ENCODE results near the gene CCDC102A. TPM values are rescaled to one million over a fixed set of nuclear protein-coding genes. Genes with fewer than 3 reads are reported as not detected.

CCDC102A gene
- total and polyA plus RNA-seq, 2 of the 13 experiments (the other 11 are each of a cell fraction or from before 2014, with no cell fraction given) = 2.1 to 2.8 TPM

- Histone ChIP-seq H3K27ac (ENCODE audit: extremely low read length, insufficient read depth, low read length) (no peak overlapping the region), H4K20me1 (ENCODE audit: insufficient read depth, low read length) (no peaks in the 10 kb centered on the region), H3K36me3 (replicated peaks in 1 of 2; ENCODE audit: control insufficient read depth in 1 of 2, insufficient read depth in 2 of 2, low read length in 2 of 2) (no peaks in the 10 kb centered on the region), H3K4me3 (replicated peaks in 1 of 3; ENCODE audit: insufficient read depth in 1 of 3, low read depth in 2 of 3, low read length in 3 of 3) (no peak overlapping the region), H2AFZ (ENCODE audit: low read length) (no peak overlapping the region), H3K9ac (ENCODE audit: insufficient read depth, low read depth, low read length) (no peak overlapping the region), H3K27me3 (ENCODE audit: control insufficient read depth in 1 of 2, insufficient read depth in 2 of 2, low read length in 2 of 2) (no peaks in the 10 kb centered on the region; a peak in 1 of 5 replicates), H3K4me2 (ENCODE audit: low read depth, low read length) (no peak overlapping the region), H3K79me2 (ENCODE audit: insufficient read depth, low read length) (no peaks in the 10 kb centered on the region), H3K4me1 (ENCODE audit: insufficient read depth, low read length) (no peaks in the 10 kb centered on the region), H3K9me3 (ENCODE audit: low read length) (no peaks in the 10 kb centered on the region)
- no peak for TF ChIP-seq RXRA (CRISPR knock-in tag; IDR thresholded peaks at IDR 0.05)
- no peak for TF ChIP-seq HOXA5 (CRISPR knock-in tag; IDR thresholded peaks at IDR 0.05)
- TF ChIP-seq GPN1 (CRISPR knock-in tag; IDR thresholded peaks at IDR 0.05; ENCODE audit: borderline replicate concordance) = no peak
- no peak for TF ChIP-seq DDIT3 (CRISPR knock-in tag; IDR thresholded peaks at IDR 0.05)
- TF ChIP-seq PBX3 (CRISPR knock-in tag; IDR thresholded peaks at IDR 0.05; ENCODE audit: borderline replicate concordance) = no peak
- TF ChIP-seq CCAR2 (optimal IDR thresholded peaks at IDR 0.05; ENCODE audit: low read depth, low read length) = no peak
- TF ChIP-seq ZNF343 (CRISPR knock-in tag; IDR thresholded peaks at IDR 0.05) = no peak
- TF ChIP-seq ZEB1 (IDR thresholded peaks at IDR 0.05; ENCODE audit: insufficient replicate concordance, low read depth) = no peak
- no peak for TF ChIP-seq MLXIP (CRISPR knock-in tag; IDR thresholded peaks at IDR 0.05; ENCODE audit: borderline replicate concordance)
- TF ChIP-seq MNT (IDR thresholded peaks at IDR 0.05) = no peak
- no peak for TF ChIP-seq RCOR2 (CRISPR knock-in tag; IDR thresholded peaks at IDR 0.05)
- TF ChIP-seq RAD21 (CRISPR knock-in tag; IDR thresholded peaks at IDR 0.05) = no peak
- no peak for TF ChIP-seq SETDB1 (CRISPR knock-in tag; IDR thresholded peaks at IDR 0.05; ENCODE audit: borderline replicate concordance)
- TF ChIP-seq PATZ1 (CRISPR knock-in tag; IDR thresholded peaks at IDR 0.05) = no peak
- TF ChIP-seq RBM22 (optimal IDR thresholded peaks at IDR 0.05; ENCODE audit: low read length) = no peak
- no peak for TF ChIP-seq PHB2 (IDR thresholded peaks at IDR 0.05; ENCODE audit: partially characterized antibody)
- TF ChIP-seq ZNF552 (CRISPR knock-in tag; IDR thresholded peaks at IDR 0.05; ENCODE audit: borderline replicate concordance) = no peak
- FAIRE-seq (no peak), ATAC-seq (no peak), DNase-seq (ENCODE audit: low spot score) (no peak)
- 71% methylated on average over 9 of the region's 9 CpGs for WGBS (ENCODE audit: low lambda C conversion rate)
- in situ Hi-C loops (cut with HindIII; ENCODE audit: extremely low pct_ligation_motif_present, low pct_unique_long_range_greater_than_20kb) = no loop called here
- no TSS peak for BruUV-seq (replicated peaks)
- ChIA-PET POLR2A (no interaction called here), CTCF (ENCODE audit: low intra/inter-chr PET ratio, low total read pairs) (no interaction called here)
- intact Hi-C loops (cut with micrococcal nuclease; ENCODE audit: unreplicated experiment) = no loop called here
Measured at GRCh38 chr16:57571098-57571497, 34.7 kb upstream of the CCDC102A start.

All from HepG2 (cell line).